Left ventricle myocardium inferior (tissue), 1 donor: Measurements from ENCODE around the gene RARB. TPM values are rescaled to one million over a fixed set of nuclear protein-coding genes. Genes with fewer than 3 reads are reported as not detected.

Experiments
- DNase-seq: peaks from one replicate; pipeline ENCODE4 v3.0.0-alpha.2; 2020
- H3K27ac ChIP-seq: fragments of 200-600 bp; replicated peaks from 2 replicates; pipeline ENCODE4 v1.8.0; 2021
- H3K27me3 ChIP-seq: fragments of 200-600 bp; 2 replicates; pipeline ENCODE4 v1.8.0; 2021; ENCODE audit warnings: low read depth
- H3K36me3 ChIP-seq: fragments of 200-600 bp; 2 replicates; pipeline ENCODE4 v1.8.0; 2021
- H3K4me1 ChIP-seq: fragments of 200-600 bp; 2 replicates; pipeline ENCODE4 v1.8.0; 2021
- H3K4me3 ChIP-seq: fragments of 200-600 bp; 2 replicates; pipeline ENCODE4 v1.8.0; 2021; ENCODE audit warnings: mild to moderate bottlenecking, moderate library complexity
- H3K9me3 ChIP-seq: fragments of 200-600 bp; replicated peaks from 2 replicates; pipeline ENCODE4 v1.8.0; 2021
- intact Hi-C: fragments of 100-400 bp; cut with micrococcal nuclease; formaldehyde crosslinking; loops from one replicate; pipeline ENCODE4 v1.11.0; 2022
- total RNA-seq: library from RNA; stranded (reverse); fragmentation: NEBNext Ultra II Directional; extraction: Animal tissue kit (Norgen Biotek cat#: 25700); gene quantifications from one replicate; pipeline ENCODE4 v1.2.1, GENCODE V29; 2021
- TF ChIP-seq, protein P1 (sequence below): fragments of 200-600 bp; IDR thresholded peaks from 2 replicates; pipeline ENCODE4 v1.8.0; 2021; ENCODE audit warnings: antibody characterized with exemption, mild to moderate bottlenecking, borderline replicate concordance
- donor health status: DM: no; HTN: yes; CAD: no; lungs with severe emphysema.

RARB gene
- total RNA-seq, 1 donor from 2014 or later = 15.6 TPM

DNA sequence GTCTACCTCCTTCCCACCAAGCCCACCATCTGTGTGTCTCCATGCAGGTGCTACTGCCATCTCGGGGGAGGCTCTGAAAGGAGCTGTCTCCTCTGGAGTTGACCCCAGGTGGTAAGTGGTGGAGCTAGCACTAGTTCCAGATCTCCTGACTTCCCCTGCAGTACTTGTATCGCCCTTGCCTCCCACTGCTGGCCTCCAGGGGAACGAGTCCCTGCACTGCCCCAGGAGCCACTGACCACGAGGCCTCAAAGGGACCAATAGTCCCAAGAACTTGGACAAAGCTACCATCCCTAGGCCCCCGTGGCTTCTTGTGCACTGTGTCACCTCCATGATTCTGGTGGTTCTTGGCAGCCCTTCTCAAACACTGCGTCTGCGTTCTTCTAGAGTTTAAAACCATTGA is 137.7 kb downstream of the RARB start:
- no peak overlapping the region for H3K27ac ChIP-seq
- TF ChIP-seq, protein P1, sequence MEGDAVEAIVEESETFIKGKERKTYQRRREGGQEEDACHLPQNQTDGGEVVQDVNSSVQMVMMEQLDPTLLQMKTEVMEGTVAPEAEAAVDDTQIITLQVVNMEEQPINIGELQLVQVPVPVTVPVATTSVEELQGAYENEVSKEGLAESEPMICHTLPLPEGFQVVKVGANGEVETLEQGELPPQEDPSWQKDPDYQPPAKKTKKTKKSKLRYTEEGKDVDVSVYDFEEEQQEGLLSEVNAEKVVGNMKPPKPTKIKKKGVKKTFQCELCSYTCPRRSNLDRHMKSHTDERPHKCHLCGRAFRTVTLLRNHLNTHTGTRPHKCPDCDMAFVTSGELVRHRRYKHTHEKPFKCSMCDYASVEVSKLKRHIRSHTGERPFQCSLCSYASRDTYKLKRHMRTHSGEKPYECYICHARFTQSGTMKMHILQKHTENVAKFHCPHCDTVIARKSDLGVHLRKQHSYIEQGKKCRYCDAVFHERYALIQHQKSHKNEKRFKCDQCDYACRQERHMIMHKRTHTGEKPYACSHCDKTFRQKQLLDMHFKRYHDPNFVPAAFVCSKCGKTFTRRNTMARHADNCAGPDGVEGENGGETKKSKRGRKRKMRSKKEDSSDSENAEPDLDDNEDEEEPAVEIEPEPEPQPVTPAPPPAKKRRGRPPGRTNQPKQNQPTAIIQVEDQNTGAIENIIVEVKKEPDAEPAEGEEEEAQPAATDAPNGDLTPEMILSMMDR = no peak
- intact Hi-C loops = no loop called here
- H3K9me3 ChIP-seq = no peaks in the 10 kb centered on the region
- no peak overlapping the region for H3K4me3 ChIP-seq
- H3K27me3 ChIP-seq = no peaks in the 10 kb centered on the region
- H3K4me1 ChIP-seq = peaks cover 56% of the 10 kb centered on the region
- no peak for DNase-seq
- peaks cover 10% of the 10 kb centered on the region for H3K36me3 ChIP-seq

DNA sequence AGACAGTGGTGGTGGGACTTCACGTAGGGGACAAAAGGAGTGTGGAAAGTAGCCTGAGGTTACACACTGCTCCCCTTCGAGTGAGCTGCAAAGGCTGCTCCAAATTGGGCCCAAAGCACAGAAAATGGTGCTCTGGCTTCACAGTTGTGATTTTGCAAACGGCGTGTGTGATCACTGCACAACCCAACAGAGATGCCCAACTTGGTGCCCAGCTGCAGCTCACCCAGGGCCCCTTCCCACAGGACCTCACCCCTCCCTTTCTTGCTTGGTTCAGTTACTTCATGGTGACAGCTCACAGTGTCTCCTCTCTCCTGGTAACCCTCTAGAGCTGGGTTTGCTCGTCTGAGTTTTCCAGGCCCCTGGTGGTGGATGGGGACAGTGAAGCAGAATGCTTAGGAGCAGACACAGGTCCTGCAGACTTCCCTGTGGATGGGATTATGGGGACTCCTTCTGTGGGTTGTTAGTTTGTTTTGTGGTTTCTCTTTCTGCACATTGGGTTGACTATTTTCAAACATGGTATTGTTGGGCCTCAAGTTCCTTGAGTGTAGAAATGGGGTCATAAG is 138.4 kb downstream of the RARB start:
- H3K27me3 ChIP-seq = no peaks in the 10 kb centered on the region
- peaks cover 50% of the 10 kb centered on the region for H3K4me1 ChIP-seq
- H3K4me3 ChIP-seq = no peak overlapping the region
- H3K27ac ChIP-seq = peak overlapping the region; percentile 68
- intact Hi-C loops = no loop called here
- TF ChIP-seq, protein P1 = peak; percentile 22
- H3K36me3 ChIP-seq = peaks cover 15% of the 10 kb centered on the region
- no peak for DNase-seq
- no peaks in the 10 kb centered on the region for H3K9me3 ChIP-seq

DNA sequence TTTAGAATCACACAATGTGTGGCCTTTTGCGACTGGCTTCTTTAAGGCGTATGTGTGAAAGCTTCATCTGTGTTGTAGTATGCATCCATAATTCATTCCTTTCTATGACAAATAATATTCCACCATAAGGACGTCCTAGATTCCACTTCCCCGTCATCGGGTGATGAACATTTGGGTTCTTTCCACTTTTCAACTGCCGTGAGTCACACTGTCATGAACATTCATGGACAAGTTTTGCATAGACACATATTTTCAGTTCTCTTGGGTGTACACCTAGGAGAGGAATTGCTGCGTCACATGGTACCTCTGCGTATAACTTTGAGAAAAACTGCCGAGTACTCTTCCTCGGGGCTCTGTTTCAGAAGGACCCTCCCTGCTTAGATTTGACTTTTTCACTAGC is 139.3 kb downstream of the RARB start:
- H3K4me1 ChIP-seq = peaks cover 41% of the 10 kb centered on the region
- no peak overlapping the region for H3K4me3 ChIP-seq
- H3K36me3 ChIP-seq = peaks cover 21% of the 10 kb centered on the region
- no peak for DNase-seq
- H3K27ac ChIP-seq = peak overlapping the region; percentile 68
- H3K27me3 ChIP-seq = no peaks in the 10 kb centered on the region
- intact Hi-C loops = no loop called here
- TF ChIP-seq, protein P1 = no peak
- H3K9me3 ChIP-seq = no peaks in the 10 kb centered on the region

DNA sequence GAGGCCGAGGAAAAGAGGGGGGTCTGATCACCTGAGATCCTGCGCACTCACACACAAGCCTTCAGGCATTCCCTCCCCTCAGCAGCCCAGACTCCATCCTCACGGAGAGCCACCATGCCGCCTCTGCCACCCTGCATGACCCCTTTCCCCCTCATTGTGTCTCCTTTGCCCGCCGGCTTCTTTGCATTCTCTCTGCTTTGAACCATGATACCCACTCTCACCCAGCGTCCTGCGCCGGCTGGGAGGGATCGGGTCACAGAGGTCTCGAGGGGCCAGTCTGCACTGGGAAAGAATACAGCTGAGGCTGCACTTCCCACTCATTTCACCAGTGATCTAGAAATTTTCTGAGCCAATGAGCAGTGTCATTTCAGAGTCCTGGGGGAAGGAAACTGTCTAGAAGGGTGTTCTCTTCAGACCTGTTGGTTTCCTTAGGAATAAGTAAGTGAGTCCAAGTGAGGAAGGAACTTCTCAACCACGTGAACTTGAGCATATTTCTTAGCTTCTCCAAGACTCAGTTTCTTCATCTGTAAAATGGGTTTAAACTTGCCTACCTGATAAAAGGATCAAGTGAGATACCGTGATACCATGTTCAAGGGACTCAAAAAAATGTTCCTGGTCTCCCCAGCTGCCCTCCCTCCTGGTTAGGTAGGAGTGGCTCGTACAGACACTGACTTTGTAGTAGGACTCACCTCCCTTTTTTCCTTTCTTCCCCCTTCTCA is 139.9 kb downstream of the RARB start:
- DNase-seq = no peak
- intact Hi-C loops = no loop called here
- Histone ChIP-seq H3K36me3 (peaks cover 21% of the 10 kb centered on the region), H3K4me3 (peak overlapping the region; percentile 13), H3K27me3 (no peaks in the 10 kb centered on the region), H3K9me3 (no peaks in the 10 kb centered on the region), H3K27ac (peak overlapping the region; percentile 68), H3K4me1 (peaks cover 40% of the 10 kb centered on the region)
- TF ChIP-seq, protein P1 = no peak

DNA sequence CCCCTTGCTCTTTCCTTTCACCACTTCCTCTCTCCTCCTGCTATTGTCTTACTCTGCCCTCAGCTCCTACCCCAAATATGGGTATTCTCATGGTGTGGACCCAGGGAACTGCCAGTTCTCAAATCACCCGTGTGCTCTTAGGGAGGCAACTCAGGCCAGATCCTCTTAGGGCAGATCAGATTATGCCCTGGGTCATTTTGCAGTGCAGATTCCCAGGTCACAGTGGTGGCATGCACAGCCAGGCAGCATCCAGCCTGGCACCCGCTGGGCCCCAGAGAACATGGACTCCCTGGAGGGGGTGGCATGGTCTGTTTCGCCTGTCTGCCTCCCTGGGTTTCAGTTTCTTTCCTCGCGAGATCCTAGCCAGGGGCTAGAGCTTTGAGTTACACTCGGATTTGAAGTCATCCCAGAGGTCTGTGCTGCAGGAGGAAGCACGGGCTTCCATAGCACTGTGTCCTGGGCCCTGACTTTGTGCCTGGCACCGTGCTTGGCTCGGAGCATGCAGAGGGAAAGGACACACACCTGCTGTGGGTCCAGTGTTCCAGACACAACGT is 140.5 kb downstream of the RARB start:
- peaks cover 40% of the 10 kb centered on the region for H3K4me1 ChIP-seq
- H3K4me3 ChIP-seq = peak overlapping the region; percentile 13
- TF ChIP-seq, protein P1 = no peak
- intact Hi-C loops = no loop called here
- H3K9me3 ChIP-seq = no peaks in the 10 kb centered on the region
- H3K27ac ChIP-seq = peak overlapping the region; percentile 68
- DNase-seq = peak; percentile 48
- no peaks in the 10 kb centered on the region for H3K27me3 ChIP-seq
- peaks cover 21% of the 10 kb centered on the region for H3K36me3 ChIP-seq
